Adrenal gland (tissue), 5 donors: ENCODE measurements around the gene TNFRSF25.

Source experiments
- POLR2A ChIP-seq, 2 donors: fragments of 450-650 bp; IDR thresholded peaks; one replicate each; pipeline ENCODE4 v1.6.1; 2017; ENCODE audit warnings: antibody characterized with exemption in 2 of 2, mild to moderate bottlenecking in 2 of 2, moderate library complexity in 1 of 2
- TF ChIP-seq, protein P1 (sequence below), 6 experiments: fragments of 450-650 bp in 4 of 6; fragments of 200-600 bp in 2 of 6; sonication (generic) in 1 of 6; IDR thresholded peaks; 1 replicate in 5 of 6; 2 replicates in 1 of 6; pipeline versions ENCODE4 v1.5.1 to v1.8.0; 2016 to 2021; ENCODE audit warnings: antibody characterized with exemption in 6 of 6, mild to moderate bottlenecking in 2 of 6, moderate library complexity in 1 of 6
- donor health status: DM: no; HTN: no; CAD: no.

DNA sequence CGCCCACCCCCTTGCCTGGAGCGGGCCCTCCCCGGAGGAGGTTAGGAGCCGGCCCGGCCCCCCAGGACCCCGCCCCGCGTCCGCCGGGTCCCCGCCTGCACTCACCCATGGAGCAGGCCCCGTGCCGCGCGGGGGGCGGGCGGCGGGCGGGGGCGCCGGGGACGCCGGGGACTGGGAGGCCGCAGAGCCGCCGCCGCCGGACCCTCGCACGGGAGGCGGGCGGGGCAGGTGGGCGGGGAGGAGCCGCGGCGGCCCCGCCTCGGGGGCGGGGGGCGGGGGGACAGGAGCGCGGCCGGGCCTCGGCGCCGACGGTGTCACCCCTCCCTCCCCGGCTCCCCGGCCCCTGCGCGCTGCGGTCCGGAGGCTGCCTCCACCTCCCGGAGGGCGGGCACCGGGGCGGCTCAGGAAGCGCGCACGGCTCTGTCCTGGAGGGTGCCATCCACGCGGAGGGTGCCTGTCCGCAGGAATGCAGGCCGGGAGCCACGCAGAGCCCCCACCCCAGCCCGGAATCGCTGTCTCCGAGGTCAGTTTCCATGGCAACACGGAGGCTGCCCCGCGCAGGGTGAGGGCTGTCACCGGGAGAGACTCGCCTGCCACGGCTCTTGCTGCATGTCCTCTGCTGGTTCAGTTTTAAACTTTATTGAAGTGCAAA lies 31.4 kb upstream of the TNFRSF25 start:
- TF ChIP-seq, protein P1, sequence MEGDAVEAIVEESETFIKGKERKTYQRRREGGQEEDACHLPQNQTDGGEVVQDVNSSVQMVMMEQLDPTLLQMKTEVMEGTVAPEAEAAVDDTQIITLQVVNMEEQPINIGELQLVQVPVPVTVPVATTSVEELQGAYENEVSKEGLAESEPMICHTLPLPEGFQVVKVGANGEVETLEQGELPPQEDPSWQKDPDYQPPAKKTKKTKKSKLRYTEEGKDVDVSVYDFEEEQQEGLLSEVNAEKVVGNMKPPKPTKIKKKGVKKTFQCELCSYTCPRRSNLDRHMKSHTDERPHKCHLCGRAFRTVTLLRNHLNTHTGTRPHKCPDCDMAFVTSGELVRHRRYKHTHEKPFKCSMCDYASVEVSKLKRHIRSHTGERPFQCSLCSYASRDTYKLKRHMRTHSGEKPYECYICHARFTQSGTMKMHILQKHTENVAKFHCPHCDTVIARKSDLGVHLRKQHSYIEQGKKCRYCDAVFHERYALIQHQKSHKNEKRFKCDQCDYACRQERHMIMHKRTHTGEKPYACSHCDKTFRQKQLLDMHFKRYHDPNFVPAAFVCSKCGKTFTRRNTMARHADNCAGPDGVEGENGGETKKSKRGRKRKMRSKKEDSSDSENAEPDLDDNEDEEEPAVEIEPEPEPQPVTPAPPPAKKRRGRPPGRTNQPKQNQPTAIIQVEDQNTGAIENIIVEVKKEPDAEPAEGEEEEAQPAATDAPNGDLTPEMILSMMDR (IDR thresholded peaks at IDR 0.05), result no peak
- TF ChIP-seq POLR2A (IDR thresholded peaks at IDR 0.05), result no peak
